Jurkat, Clone E6-1 (cell line): ENCODE measurements around the gene PPP1R26.
"Not testable (repeated sequence)": the region's sequence is repeated elsewhere in the genome, so short reads cannot be mapped to it uniquely, and the experiment has no call there.

Experiments
- DNase-seq: peaks from one replicate; pipeline ENCODE4 v3.0.0-alpha.2; 2011; ENCODE audit warnings: low read depth, low spot score
- H3K4me3 ChIP-seq: 2 replicates; pipeline ENCODE4 v1.5.1; 2011; ENCODE audit warnings: mild to moderate bottlenecking, low read length, control low read depth, moderate library complexity

The PPP1R26 gene

DNA sequence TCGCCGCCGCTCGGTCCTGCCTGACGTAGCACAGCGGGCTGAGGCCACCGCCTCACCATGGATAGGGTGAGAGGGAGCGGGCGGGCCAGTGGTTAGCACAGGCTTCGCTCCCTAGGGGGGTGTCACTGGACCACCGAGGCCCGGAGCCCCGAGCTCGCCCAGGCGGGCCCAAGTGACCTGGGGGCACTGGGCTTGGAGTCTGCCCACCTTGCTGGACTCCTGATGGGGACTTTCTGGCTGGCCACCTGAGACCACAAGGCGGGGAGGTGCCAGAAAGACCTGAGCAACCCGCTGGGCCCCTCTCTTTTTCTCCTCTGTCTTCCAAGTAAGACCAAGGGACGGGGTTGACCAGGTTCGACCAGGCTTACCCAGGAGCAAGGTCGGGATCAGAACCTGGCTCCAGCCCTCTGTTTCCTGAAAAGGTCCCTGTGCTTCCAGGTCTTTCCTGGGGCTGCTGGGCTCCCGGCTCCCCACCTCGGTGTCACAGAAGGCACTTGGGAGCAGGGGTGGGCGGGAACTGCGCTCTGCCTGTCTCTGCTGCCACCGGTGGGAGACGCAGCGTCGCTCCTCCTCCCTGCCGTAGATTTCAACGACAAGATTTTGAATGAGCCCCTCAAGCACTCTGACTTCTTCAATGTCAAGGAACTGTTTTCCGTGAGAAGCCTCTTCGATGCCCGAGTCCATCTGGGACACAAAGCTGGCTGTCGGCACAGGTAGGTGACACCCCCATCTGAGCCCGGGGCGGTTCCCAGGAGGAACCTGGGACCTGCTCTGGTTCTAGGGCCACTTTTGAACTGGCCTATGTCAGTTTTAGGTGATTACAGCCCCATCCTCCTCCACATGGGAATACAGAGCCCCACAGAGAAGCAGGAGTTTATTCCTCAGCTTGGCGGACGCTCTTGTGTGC lies 21.9 kb downstream of the PPP1R26 start:
- H3K4me3 ChIP-seq, result peak overlapping the region; percentile 78
- no peak for DNase-seq

DNA sequence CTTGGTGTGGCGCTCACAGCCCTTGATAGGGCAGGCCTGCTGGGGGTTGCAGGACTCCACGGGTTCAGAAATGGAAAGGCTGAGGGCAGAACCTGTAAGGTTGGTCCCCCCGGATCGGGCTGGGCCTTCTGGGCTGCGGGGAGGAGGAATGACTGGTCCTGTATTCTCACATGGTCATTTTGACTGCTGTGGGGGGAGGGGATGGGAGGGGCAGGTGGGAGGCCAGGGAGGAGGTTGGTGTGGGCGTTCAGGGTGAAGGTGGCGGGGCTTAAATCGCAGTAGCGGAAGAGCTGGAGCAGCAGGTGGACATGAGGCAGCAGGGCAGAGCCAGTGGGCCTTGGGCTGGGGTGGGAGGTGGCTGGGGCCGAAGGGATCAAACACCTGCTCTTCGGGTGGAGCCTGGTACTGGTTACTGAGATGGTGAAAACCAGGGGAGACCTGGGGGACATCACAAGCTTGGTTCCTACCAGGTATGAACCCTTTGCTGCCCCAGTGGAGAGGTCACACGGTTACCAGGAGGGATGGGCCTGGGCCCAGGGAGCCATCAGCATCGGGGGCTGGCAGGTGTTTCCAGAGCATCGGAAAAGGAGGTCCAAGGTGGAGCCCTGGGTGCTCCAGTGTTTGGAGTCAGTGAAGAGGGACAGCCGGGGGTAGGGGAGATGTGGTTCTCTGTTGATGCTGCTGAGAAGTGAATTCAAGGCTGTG lies 22.7 kb downstream of the PPP1R26 start:
- H3K4me3 ChIP-seq, result peak overlapping the region; percentile 78

GRCh38 chr9:135502873-135503321 lies 23.3 kb downstream of the PPP1R26 start:
- no peak for DNase-seq
- H3K4me3 ChIP-seq, result no peak overlapping the region

More for the DNA sequence above, 22.7 kb downstream of the PPP1R26 start:
- no peak for DNase-seq

DNA sequence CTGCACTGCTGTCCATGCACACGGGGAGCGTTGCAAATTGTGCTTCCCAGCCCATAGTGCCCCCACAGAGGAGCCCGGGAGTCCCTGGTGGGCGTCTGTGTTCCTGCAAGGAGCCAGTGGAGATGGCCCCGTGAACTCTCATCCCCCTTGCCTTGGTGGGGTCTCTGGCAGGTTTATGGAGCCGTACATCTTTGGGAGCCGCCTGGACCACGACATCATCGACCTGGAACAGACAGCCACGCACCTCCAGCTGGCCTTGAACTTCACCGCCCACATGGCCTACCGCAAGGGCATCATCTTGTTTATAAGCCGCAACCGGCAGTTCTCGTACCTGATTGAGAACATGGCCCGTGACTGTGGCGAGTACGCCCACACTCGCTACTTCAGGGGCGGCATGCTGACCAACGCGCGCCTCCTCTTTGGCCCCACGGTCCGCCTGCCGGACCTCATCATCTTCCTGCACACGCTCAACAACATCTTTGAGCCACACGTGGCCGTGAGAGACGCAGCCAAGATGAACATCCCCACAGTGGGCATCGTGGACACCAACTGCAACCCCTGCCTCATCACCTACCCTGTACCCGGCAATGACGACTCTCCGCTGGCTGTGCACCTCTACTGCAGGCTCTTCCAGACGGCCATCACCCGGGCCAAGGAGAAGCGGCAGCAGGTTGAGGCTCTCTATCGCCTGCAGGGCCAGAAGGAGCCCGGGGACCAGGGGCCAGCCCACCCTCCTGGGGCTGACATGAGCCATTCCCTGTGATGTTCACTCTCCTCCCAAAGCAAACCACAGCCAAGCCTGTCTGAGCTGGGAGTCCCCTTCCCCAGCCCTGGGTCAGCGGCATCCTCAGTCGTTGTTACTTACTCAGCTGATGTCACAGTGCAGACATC lies 24.0 kb downstream of the PPP1R26 start:
- DNase-seq, result no peak
- no peak overlapping the region for H3K4me3 ChIP-seq

DNA sequence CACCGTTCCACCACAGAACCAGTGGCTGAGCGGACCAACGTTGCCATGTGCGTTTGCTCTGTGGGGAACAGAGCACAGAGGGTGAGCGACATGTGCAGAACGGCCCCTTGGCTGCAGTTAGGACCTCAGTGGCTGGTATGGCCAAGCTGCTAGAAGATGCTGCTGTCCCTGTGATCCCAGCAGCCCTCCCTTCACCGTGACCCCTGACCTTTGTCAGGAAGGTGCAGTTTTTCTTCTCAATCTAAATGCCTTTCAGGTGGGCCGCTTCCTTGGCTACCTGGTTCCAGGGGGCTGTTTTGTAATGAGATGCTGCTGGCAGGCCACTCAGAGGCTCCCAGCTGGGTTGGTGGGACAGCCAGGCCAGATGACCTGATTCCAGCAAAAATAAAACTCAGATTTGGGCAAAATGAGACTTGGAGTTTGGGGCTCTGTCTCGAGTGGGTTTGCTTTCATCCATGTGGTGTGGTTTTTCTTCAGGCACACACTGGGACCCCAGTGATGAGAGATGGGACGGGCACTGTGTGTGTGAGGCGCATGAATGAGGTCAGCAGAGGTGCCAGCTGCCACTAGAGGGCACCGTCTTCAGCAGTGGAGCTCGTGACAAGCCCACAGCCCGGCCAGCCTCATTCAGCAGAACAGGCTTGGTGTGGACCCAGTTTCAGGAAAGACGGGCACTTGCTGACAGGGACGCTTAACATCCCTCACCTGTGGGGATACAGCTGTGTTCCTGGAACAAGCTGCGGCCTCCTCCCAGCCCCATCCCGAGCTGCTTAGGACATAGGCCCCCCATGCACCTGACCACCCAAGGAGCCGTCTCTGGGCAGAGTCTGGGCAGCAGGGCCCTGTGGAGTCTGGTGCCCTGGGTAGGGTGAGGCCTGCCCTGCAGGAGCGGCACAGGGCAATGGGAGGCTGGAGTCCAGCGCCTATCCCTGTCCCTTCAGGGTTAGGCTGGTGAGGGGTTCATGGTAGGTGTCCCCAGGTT lies 25.0 kb downstream of the PPP1R26 start:
- peak; percentile 20 for DNase-seq
- no peak overlapping the region for H3K4me3 ChIP-seq

DNA sequence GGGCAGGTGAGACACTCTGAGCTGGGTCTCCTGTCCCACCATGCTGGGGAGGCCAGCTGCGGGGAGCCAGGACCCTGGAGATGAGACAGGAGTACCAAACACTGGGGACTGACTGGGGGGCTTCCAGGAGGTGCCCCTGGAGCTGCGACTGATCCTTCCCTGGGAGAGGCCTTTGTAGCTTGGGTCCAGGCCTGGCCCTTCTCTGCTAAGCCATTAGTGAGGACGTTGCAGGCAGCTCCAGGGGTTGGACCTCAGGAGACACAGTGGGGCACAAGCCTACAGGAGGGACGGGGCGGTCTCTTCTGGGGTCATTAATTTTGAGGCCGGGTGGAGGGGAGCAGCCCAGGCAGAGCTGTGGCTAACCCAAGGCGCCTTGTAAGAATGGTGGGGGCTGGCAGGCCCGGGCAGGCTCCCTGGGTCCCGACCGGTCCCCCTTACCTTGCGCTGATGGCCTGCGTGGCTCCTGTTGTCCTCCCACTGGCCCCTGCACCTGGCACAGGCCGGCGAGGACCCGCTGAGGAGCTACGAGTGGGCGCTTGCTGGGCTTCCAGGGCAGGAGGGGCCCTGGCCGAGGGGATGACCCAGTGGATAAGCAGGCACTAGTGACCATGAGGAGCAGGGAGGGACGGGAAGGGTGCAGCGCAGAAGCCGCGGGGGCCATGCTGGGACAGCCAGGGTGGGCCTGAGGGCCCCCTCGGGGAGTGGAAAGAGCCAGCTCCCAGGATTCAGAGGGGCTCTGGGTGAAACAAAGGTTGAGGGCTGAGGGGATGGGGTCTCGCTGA lies 26.0 kb downstream of the PPP1R26 start:
- DNase-seq, result no peak

DNA sequence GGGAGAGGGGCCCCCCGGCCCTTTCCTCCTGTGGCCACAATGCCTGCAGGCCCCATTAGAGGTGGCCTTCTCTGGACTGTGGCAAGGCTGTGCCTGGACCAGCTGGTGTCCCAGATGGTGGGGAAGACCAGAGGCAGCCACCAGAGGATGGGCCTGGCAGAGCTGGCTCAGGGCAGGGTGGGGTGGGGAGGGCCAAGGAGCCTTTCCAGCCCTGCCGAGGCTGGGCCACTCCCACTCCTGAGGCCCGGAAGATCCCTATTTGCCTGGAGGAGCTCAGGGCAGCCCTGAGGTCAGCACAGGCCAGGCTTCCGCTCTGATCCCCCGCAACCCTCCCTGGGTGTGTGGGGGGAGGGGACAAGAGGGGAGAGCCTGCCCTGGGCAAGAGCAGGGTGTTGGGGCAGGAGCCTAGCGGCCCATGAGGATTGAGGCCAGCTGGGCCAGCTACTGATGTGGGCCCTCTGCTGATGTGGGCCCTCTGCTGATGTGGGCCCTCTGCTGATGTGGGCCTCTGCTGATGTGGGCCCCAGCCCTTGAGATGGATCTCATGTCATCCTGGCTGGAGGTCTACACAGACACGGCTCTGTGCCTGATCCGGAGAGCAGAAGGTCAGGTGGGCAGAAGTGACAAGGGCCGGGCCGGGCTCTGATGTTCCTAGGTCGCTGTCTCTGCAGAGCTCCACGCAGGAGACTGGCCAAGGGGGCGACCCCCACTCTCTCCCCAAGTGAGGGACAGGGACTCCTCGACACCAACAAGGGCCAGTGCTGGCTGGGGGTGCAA lies 26.9 kb downstream of the PPP1R26 start:
- DNase-seq, result no peak
- no peak overlapping the region for H3K4me3 ChIP-seq

More for the DNA sequence above, 26.0 kb downstream of the PPP1R26 start:
- H3K4me3 ChIP-seq, result no peak overlapping the region

DNA sequence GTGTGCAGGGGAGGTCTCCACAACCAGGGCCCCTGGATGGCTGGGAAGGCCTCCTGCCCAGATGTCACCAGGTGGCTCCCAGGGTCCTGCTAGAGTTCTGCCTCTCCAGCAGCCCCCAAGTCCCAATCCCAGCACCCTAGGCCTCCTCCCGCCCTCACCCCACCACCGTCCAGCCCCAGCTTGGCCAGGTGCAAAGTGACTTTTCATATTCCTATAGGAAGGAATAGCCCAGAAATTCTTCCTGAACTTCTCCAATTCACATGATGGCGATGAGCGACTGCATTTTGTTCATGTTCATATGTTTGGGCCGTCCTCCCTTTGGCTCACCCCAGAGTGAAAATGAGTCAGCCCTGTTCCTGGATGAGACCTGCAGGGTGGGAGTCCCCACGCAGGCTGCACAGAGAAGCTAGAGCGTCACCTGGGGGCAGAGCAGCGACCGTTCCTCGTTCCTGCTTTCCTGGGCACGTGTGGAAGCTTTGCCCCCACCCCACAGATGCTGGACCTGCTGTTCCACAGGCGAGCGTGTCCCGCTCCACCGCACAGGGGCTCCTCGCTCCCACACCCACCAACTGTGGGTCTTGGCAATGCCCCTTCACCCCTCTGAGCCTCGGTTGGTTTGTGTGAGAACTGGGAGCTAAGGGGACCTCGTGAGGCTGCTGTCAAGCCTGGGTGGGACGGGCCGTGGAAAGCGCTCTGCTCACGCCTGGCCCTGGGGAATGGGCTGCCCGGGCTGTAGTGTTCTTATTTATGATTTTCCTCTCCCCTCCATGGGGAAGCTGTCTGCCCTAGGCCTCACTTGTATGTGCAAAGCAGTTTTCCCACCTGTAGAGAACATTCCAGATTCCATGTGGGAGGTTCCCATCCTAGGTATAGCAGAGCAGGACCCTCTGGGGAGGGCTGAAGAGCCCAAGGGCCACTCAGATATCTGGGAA lies 27.8 kb downstream of the PPP1R26 start:
- no peak for DNase-seq
- no peak overlapping the region for H3K4me3 ChIP-seq

GRCh38 chr9:135508211-135508820 lies 28.7 kb downstream of the PPP1R26 start:
- DNase-seq, result no peak
- H3K4me3 ChIP-seq, result no peak overlapping the region

GRCh38 chr9:135509458-135509857 lies 29.9 kb downstream of the PPP1R26 start:
- no peak overlapping the region for H3K4me3 ChIP-seq
- no peak for DNase-seq

DNA sequence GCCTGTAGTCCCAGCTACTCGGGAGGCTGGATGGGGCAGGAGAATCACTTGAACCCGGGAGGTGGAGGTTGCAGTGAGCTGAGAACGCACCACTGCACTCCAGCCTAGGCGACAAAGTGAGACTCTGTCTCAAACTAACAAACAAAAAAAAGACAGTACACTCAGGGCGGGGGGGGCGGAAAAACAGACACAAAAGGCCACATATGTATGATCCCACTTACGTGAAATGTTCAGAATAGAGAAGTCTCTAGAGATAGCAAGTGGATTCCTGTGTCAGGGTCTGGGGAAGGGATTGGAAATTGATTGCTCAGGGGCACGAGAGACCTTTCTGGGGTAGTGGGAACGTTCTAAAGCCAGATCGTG lies 32.6 kb downstream of the PPP1R26 start:
- H3K4me3 ChIP-seq, result no peak overlapping the region
- DNase-seq, result no peak

GRCh38 chr9:135512904-135513303 lies 33.3 kb downstream of the PPP1R26 start:
- no peak for DNase-seq
- H3K4me3 ChIP-seq, result no peak overlapping the region

- H3K4me3 ChIP-seq, result no peak overlapping the region
- no peak for DNase-seq
These were observed 33.8 kb downstream of the PPP1R26 start for GRCh38 chr9:135513351-135513846.

GRCh38 chr9:135513906-135514305 lies 34.3 kb downstream of the PPP1R26 start:
- H3K4me3 ChIP-seq, DNase-seq: not testable (repeated sequence)

GRCh38 chr9:135514342-135515082 lies 34.9 kb downstream of the PPP1R26 start:
- DNase-seq, result no peak
- no peak overlapping the region for H3K4me3 ChIP-seq
